Glomerular visceral epithelial cell (primary cell): ENCODE results near the gene LTBP3.

Experiments used
- DNase-seq: peaks from one replicate; pipeline ENCODE4 v3.0.0-alpha.2; 2016; ENCODE audit errors: extremely low spot score

Gene LTBP3

GRCh38 chr11:65558002-65558929, at the start of gene LTBP3:
TSS of gene LTBP3 (minus strand) at chr11:65558359. CDS start at chr11:65557959, 400 bp downstream.
- peak; percentile 83 for DNase-seq

- no peak for DNase-seq
Observed at GRCh38 chr11:65606876-65607613, 48.9 kb upstream of the LTBP3 start.

- DNase-seq: no peak
Observed at GRCh38 chr11:65604258-65604657, 46.1 kb upstream of the LTBP3 start.

- no peak for DNase-seq
Observed at GRCh38 chr11:65599955-65600246, 41.7 kb upstream of the LTBP3 start.

- DNase-seq: no peak
Observed at GRCh38 chr11:65599216-65599954, 41.2 kb upstream of the LTBP3 start.

- DNase-seq: no peak
Observed at GRCh38 chr11:65598258-65598699, 40.1 kb upstream of the LTBP3 start.

- no peak for DNase-seq
Observed at GRCh38 chr11:65596520-65596919, 38.4 kb upstream of the LTBP3 start.

GRCh38 chr11:65595543-65596281, 37.6 kb upstream of the LTBP3 start, which contains the start of gene KCNK7:
TSS of gene KCNK7 (minus strand) at chr11:65595800. CDS start at chr11:65595772, 28 bp downstream.
- no peak for DNase-seq

GRCh38 chr11:65595131-65595530, 37.0 kb upstream of the LTBP3 start:
- DNase-seq: no peak

- DNase-seq: no peak
Observed at GRCh38 chr11:65593518-65594414, 35.6 kb upstream of the LTBP3 start.

- no peak for DNase-seq
Observed at GRCh38 chr11:65592858-65593517, 34.8 kb upstream of the LTBP3 start.

GRCh38 chr11:65591939-65592857, 34.0 kb upstream of the LTBP3 start:
- no peak for DNase-seq

GRCh38 chr11:65590240-65590738, 32.1 kb upstream of the LTBP3 start:
- DNase-seq: no peak

GRCh38 chr11:65589444-65590239, 31.5 kb upstream of the LTBP3 start:
- DNase-seq: no peak

- peak; percentile 50 for DNase-seq
Observed at GRCh38 chr11:65588199-65589054, 30.3 kb upstream of the LTBP3 start.

GRCh38 chr11:65586676-65587075, 28.5 kb upstream of the LTBP3 start:
- no peak for DNase-seq

GRCh38 chr11:65586247-65586630, 28.1 kb upstream of the LTBP3 start:
- DNase-seq: no peak
